Purkinje cell (primary cell): ENCODE results near the gene PROSER1. TPM values are rescaled to one million over a fixed set of nuclear protein-coding genes. Genes with fewer than 3 reads are reported as not detected.

Source experiments
- polyA plus RNA-seq: library from polyadenylated mRNA; unstranded; fragments of >200 nt; fragmentation: Nextera tagmentation; gene quantifications from 2 replicates; pipeline ENCODE4 v1.2.1, GENCODE V29; 2014

The PROSER1 gene
- 6.6 and 7.9 TPM in 2 replicates for polyA plus RNA-seq

GRCh38 chr13:39037880-39038568, at the start of gene PROSER1, which contains the start of gene NHLRC3:
Gene PROSER1, minus strand, starts transcription at chr13:39038089. Its CDS starts 847 bp downstream, at chr13:39037242.
Gene NHLRC3, plus strand, starts transcription at chr13:39038456. Its CDS starts 184 bp downstream, at chr13:39038640.

GRCh38 chr13:38990693-38991092, 47.2 kb downstream of the PROSER1 start, which contains the start of gene STOML3:
Gene STOML3, minus strand, starts transcription at chr13:38990831. Its CDS starts 110 bp downstream, at chr13:38990721.

Other genes starting within 250 kb of the PROSER1 start
- gene STOML3, start 47.3 kb downstream of the PROSER1 start, polyA plus RNA-seq, result not detected in 2 replicates
- gene NHLRC3, start 367 bp upstream of the PROSER1 start, polyA plus RNA-seq, result 9.2 and 10.7 TPM in 2 replicates